Hindlimb muscle (tissue), 1 donor: Measurements from ENCODE around the gene MGLL. TPM values are rescaled to one million over a fixed set of nuclear protein-coding genes. Genes with fewer than 3 reads are reported as not detected.
"Not testable (repeated sequence)": the region's sequence is repeated elsewhere in the genome, so short reads cannot be mapped to it uniquely, and the experiment has no call there.

Source experiments
- DNase-seq: peaks from one replicate; pipeline ENCODE4 v3.0.0-alpha.2; 2013
- polyA plus RNA-seq: library from polyadenylated mRNA; unstranded; fragments of 120-200 nt; gene quantifications from one replicate; pipeline ENCODE4 v1.2.1, GENCODE V29; 2013; ENCODE audit not compliant: insufficient read length

Gene MGLL
- polyA plus RNA-seq, 1 donor, result 28.0 TPM

DNA sequence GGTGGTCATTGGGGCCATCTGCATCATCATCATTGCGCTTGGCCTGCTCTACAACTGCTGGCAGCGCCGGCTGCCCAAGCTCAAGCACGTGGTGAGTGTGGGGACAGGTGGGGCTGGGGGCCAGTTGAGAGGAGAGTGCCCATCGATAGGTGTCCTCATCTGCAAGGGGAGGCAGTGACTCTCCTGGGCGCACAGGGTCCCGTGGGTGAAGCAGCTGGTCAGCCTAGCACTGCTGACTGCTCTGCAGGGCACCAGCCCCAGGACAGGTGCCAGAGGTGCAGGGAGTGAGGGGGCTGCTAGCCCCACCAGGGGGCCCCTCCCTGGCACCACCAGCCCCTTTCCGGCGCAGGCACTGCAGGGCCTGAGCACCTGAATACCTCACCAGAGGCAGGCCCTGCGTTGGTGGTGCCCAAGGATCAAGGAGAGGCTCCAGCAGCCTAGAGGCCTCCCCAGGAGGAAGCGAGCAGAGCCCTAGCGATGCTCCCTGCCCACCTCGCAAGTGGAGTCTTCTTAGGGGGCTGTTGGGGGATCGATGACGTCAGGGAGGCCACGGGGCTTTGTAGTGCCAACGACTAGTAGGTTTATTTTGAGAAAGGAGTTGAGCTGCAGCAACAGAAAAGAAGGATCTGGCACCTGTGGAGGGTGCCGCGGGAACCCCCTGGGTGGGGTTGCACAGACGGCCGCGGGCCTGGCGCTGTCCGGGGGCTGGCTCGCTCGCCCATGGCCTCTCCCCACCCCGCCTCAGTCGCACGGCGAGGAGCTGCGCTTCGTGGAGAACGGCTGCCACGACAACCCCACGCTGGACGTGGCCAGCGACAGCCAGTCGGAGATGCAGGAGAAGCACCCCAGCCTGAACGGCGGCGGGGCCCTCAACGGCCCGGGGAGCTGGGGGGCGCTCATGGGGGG, 150.5 kb downstream of the MGLL start:
- no peak for DNase-seq

- DNase-seq, result no peak
These were observed 151.4 kb downstream of the MGLL start for GRCh38 chr3:127670761-127671522.

DNA sequence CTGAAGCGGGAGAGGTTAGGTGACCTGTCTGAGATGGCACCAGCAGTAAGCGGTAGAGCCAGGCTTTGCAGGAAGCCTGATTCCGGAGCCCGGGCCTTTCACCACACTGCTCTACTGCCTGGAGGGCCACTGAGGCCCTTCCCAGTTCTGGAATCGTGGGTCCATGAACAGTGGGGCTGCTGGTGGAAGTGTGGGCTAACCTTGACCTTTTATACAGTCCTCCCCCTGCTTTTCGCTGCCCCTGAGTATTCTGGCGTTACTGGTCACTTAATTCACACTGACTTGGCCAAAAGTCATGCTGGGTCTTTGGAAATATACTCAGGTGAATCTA, 152.1 kb downstream of the MGLL start:
- no peak for DNase-seq

DNA sequence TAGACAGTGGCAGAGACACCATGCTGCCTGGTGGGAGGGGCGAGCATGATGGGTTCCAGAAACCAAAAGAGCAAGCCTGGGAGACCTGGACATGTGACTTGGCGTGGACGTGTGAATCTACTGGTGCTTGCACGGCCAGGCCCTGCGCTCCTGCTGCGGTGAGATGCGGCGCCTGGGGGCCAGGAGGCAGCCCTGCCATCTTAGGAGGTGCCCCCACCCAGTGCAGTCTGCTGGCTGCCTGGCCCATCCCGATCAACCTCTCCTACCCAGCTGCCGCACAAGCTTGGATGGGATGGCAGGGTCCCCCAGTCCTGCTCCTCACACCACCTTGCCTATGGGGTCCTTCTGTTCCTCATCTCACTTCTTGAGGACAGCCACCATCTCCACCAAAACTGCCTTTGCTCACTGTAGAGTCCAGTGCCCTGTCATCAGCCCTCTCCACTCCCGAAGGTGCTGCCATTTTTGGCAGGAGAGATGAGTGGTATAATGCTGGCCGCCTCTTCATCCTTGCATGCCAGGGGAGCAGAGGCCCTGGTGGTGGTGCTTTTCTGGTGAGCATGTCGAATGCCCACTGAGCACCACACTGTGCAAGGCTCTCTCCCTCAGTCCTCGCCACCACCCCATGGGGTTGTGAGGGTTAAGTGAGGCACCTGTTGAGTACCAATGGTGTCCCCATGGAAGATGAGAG, 152.6 kb downstream of the MGLL start:
- no peak for DNase-seq

- DNase-seq, result no peak
These were observed 153.4 kb downstream of the MGLL start for GRCh38 chr3:127668906-127669305.

DNA sequence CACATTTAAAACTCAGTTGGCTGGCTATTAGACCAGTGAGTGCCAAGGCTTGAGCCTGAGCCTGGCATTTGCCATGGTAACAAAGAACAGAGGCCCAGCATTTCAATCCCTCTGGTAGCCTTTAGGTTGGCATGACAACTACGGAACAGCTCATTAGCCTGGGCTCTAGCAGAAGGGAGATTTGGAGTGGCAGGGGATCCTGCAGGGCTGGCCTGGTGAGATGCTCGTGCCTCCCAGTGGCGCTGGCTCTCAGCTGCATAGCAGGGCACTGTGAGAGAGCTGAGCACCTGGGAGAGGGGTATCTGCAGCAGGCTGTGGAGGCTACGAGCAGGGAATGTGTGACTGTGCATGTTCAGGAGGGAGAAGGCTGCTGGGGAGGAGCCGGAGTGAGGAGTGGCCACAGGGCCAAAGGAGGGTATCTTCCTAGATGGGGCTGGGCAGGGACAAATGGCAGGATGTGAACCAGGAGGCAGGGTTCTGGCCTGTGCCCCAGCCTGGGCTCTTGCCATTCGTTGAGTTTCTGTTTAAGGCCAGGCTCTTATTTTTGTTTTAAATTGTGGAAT, 155.1 kb downstream of the MGLL start:
- DNase-seq, result no peak

DNA sequence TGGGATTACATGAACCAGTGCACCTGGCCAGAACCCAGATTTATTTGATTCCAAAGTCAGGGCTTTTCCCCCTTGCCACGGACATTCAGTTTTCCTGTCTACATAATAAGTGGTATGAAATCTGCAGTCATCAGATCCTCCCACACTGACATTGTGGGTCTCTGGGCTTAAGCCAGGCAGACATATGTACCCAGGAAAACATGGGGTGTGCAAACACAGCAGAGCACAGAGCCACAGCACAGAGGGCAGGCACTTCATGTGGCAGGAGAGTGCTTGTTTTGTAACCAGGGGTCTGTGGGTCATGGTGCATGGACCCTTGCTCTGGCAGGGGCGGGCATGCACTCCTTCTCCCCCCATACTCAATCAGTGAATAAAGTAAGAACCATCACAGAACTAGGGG, 155.6 kb downstream of the MGLL start:
- no peak for DNase-seq

DNA sequence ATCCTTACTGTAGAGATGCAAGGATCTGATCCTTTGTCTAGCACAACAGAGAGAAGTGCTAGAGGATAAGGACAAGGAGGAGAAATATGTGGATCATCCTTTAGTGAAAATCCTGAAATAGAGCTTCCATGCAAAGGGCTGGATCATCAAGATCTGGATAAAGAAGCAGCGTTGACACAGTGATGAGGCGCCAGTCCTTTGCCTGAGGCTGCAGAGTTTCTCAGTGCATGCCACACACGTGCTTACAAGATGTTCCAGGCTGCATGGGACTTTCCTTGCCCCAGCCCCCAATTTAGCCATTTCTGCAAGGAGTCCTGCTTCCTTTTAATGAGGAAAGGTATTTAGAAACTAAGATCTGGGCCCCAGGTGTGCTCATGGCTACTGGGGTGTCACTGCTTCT, 156.7 kb downstream of the MGLL start:
- no peak for DNase-seq

DNA sequence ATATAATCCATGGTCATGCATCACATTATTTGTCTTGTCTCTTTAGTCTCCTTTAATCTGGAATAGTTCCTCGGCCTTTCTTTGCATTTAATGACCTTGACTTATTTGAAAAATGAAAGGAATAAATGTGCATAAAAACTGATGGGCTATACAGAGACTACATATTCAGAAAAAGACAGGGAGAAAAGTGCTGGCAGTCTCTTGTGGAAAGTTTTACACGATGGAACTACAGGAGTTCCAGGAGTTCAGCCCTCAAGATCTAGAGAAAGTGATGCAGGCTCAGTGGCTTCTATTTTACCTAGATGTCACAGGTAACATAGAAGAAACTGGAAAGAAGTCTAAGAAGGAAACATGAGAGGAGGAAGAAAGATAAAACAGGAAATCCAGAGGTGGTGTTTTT, 157.2 kb downstream of the MGLL start:
- DNase-seq, result peak; percentile 53

- DNase-seq, result no peak
These were observed 159.2 kb downstream of the MGLL start for GRCh38 chr3:127663151-127663550.

DNA sequence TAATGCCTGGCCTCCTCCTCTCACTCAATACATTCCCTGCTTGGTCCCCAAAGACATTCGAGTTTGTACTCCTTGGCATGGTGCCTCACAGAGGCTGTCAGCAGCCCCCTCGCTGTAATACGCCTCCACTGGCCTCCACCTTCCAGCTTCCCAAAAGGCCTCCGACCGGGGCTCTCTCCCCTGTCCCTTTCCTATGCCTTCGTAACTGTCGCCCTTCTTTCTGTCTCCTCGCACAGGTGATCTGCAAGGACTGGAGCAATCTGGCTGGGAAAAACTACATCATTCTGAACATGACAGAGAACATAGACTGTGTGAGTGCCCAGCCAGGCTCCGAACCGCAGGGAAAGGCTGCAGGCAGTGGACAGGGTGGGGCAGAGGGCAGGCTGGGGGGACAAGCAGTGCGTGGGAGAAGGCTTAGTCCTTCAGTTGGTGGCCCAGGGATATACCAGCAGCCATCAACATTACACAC, 160.3 kb downstream of the MGLL start:
- no peak for DNase-seq

- no peak for DNase-seq
These were observed 160.7 kb downstream of the MGLL start for GRCh38 chr3:127661600-127661999.

DNA sequence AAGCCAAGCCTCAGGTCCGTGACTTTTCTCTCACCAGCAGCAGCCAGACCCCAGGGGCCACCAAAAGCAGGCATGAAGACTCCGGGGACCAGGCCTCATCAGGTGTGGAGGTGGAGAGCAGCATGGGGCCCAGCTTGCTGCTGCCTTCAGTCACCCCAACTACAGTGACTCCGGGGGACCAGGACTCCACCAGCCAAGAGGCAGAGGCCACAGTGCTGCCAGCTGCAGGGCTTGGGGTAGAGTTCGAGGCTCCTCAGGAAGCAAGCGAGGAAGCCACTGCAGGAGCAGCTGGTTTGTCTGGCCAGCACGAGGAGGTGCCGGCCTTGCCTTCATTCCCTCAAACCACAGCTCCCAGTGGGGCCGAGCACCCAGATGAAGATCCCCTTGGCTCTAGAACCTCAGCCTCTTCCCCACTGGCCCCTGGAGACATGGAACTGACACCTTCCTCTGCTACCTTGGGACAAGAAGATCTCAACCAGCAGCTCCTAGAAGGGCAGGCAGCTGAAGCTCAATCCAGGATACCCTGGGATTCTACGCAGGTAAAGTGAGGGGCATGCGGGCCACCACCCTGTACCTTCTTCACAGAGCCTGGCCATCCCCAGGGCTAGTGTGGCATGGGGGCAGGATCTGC, 161.6 kb downstream of the MGLL start:
- no peak for DNase-seq

GRCh38 chr3:127658234-127658633, 164.1 kb downstream of the MGLL start:
- no peak for DNase-seq

- DNase-seq, result no peak
These were observed 165.4 kb downstream of the MGLL start for GRCh38 chr3:127656906-127657305.

DNA sequence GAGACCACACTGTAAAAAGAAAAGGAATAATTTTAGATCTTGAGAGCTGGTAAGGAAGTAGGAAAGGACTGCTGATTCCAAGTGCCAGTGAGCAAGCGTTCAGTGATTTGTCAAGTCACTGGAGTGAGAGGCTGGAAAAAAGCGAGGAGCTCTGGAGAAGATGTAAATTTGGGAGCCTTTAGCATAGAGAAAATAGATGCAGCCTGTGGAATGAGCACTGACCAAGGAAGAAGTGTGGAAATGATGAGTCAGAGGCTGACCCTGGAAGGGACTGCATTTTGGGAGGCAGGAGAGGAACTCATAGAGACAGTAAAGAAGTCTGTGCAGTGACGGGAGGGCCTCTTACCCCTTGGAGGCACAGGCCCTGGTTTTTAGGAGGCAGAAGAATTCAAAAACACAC, 166.7 kb downstream of the MGLL start:
- DNase-seq, result peak; percentile 50

GRCh38 chr3:127654993-127655392, 167.3 kb downstream of the MGLL start:
- not testable (repeated sequence) for DNase-seq

- no peak for DNase-seq
These were observed 167.9 kb downstream of the MGLL start for GRCh38 chr3:127654374-127654773.

DNA sequence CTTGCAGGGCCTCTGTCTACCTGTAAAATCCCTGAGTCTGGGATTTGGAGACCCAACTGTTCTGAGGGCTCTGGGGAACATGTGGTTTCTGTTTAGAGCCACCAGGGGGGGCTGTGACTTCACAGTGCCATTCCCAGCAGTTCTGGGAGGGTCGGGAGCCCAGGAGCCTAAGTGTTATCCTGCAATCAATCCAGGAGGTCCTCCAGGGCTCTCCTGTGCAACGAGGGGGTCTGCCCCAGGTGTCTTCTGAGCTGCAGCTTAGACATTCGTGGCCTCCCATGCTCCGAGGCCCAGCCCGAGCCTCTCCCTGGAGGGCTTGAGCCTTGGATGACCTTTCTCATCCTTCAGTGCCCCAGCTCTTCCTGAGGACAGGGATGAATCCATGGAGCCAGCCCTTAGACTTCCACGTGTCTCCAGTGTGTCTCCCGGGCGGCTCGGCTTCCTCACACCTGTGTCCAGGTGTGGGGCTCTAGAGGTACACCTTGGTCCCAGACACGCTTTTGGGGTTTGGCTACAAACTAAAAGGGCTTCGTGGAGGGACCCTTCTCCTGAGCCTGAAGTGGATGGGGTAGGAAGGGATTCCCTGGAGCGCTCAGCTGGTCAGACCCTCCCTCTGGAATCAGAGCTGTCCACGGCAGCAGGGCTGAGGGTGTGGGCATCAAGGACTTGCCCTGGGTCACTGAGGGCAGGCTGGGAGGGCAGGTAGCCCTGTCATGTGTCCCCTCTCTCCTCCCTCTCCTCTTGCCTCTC, 169.9 kb downstream of the MGLL start:
- DNase-seq, result peak; percentile 72

DNA sequence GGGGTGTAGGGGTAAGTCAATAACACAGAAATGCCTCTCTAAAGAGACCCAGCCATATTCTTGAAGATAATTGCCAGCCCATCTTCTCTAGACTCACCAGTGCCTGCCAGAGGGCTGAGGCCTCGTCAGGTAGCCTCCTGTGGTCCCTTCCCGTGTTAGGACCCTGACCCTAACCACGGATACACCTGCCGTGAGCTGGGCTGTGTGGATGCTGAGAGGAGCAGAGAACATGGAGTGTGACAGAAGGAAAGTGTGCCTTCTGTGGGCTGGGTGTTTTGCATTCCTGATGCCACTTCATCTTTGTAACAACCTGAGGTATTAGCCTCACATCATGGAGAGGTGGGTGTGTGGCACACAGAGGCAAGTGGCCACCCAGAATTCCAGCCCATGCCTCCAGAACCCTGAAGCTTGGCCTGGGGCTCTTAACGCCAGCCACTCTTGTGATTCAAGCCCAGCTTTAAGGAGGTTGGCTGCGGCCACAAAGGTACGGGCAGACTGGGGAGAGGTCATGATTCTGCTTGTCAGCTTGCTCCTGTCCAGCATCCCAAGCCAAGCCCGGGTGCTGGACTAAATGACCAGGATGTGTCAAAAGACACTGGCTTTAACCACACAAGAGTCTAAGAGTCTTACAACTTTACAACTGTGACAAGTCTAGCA, 170.7 kb downstream of the MGLL start:
- no peak for DNase-seq

GRCh38 chr3:127650236-127650635, 172.1 kb downstream of the MGLL start:
- DNase-seq, result no peak
